Ishikawa (cell line): Measurements from ENCODE around the gene RYR3.

Experiments used
- CEBPB ChIP-seq: IDR thresholded peaks from 2 replicates; pipeline ENCODE4 v1.6.1; 2012
- CREB1 ChIP-seq: IDR thresholded peaks from 2 replicates; pipeline ENCODE4 v1.6.1; 2012; ENCODE audit warnings: low read depth
- EGR1 ChIP-seq: IDR thresholded peaks from 2 replicates; pipeline ENCODE4 v1.6.1; 2012
- EP300 ChIP-seq: IDR thresholded peaks from 2 replicates; pipeline ENCODE4 v1.6.1; 2012; ENCODE audit warnings: borderline replicate concordance
- FOXM1 ChIP-seq: IDR thresholded peaks from 2 replicates; pipeline ENCODE4 v1.6.1; 2012; ENCODE audit warnings: low read depth, borderline replicate concordance
- NFIC ChIP-seq: IDR thresholded peaks from 2 replicates; pipeline ENCODE4 v1.6.1; 2012
- RAD21 ChIP-seq: IDR thresholded peaks from 2 replicates; pipeline ENCODE4 v1.6.1; 2012; ENCODE audit warnings: low read depth
- TAF1 ChIP-seq: IDR thresholded peaks from 2 replicates; pipeline ENCODE4 v1.6.1; 2012; ENCODE audit warnings: low read depth, mild to moderate bottlenecking
- TCF12 ChIP-seq: IDR thresholded peaks from 2 replicates; pipeline ENCODE4 v1.6.1; 2012; ENCODE audit warnings: low read depth
- TEAD4 ChIP-seq: IDR thresholded peaks from 2 replicates; pipeline ENCODE4 v1.6.1; 2012
- YY1 ChIP-seq: IDR thresholded peaks from 2 replicates; pipeline ENCODE4 v1.6.1; 2012; ENCODE audit warnings: low read depth
- ZBTB7A ChIP-seq: IDR thresholded peaks from 2 replicates; pipeline ENCODE4 v1.6.1; 2012; ENCODE audit warnings: low read depth
- TF ChIP-seq, protein P1 (sequence below): IDR thresholded peaks from 2 replicates; pipeline ENCODE4 v1.6.1; 2012
- TF ChIP-seq, protein P2 (sequence below): IDR thresholded peaks from 2 replicates; pipeline ENCODE4 v1.6.1; 2012
- TF ChIP-seq, protein P3 (sequence below): IDR thresholded peaks from 2 replicates; pipeline ENCODE4 v1.6.1; 2012; ENCODE audit warnings: low read depth, mild to moderate bottlenecking

RYR3 gene

DNA sequence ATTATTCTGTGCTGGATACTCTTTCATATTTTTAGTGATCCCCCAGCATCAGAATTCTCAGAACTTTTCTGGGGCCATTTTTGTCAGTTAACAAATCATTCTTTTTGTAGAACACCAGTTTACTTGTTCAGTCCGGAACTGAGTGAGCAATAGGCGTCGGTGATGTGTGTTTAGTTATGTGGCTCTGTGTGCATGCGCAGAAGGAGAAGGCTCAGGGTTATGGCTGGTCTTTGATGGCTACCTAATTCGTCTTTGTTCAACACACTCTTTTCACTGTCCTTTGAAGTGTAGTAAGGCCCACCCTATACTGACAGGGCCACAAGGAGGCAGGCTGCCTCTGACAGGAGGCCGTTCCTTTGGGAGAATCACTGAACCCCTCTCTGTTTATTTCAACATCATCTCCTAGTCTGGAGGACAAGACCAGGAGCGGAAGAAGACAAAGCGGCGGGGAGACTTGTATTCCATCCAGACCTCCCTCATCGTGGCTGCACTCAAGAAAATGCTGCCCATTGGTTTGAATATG, 499.4 kb downstream of the RYR3 start:
- TF ChIP-seq TCF12 (no peak), ZBTB7A (no peak), CREB1 (no peak)
- TF ChIP-seq, protein P1, sequence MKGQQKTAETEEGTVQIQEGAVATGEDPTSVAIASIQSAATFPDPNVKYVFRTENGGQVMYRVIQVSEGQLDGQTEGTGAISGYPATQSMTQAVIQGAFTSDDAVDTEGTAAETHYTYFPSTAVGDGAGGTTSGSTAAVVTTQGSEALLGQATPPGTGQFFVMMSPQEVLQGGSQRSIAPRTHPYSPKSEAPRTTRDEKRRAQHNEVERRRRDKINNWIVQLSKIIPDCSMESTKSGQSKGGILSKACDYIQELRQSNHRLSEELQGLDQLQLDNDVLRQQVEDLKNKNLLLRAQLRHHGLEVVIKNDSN = no peak
- TF ChIP-seq, protein P2, sequence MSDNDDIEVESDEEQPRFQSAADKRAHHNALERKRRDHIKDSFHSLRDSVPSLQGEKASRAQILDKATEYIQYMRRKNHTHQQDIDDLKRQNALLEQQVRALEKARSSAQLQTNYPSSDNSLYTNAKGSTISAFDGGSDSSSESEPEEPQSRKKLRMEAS = no peak

DNA sequence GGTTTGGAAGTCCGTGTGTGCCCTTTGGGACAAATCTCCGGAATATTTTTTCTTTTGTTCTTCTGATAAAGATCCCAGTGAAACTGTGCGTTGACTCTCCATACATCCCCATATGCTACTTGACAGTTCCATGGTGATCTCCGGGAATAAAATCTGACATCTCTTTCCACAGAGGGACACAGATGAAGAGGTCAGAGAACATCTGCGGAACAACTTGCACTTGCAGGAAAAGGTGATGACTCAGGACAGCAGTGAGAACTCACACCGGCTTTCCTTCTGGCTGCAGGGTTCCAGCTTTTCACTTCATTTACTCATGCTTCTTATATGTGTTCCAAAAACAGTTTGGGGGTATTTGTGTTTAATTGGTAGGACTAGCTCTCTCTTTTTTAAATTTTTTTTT, 500.0 kb downstream of the RYR3 start:
- no peak for TF ChIP-seq YY1
- TF ChIP-seq RAD21 = no peak
- TF ChIP-seq EP300 = no peak
- TF ChIP-seq TEAD4 = no peak
- TF ChIP-seq ZBTB7A = no peak
- no peak for TF ChIP-seq EGR1
- no peak for TF ChIP-seq TAF1
- TF ChIP-seq CREB1 = no peak
- TF ChIP-seq FOXM1 = no peak

DNA sequence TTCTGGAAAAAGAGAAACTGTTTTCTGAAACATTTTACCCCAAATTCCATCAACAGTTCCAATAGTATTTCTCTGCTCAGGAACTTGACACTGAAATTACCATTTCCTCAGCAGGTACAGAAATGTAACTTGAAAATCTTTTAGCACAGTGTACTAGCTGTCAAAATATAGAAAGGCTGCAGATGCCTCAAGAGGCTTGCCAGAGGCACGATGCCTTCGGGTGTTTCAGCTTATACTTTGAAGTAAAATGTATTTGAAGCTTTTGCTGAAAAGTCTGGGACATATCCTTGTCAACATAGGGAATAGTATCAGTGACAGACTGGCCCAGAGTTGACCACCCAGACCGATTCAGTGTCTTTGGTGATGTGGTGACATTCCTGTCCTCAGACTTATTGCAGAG, 503.1 kb downstream of the RYR3 start:
- TF ChIP-seq TCF12 (no peak), EP300 (no peak), YY1 (no peak)

DNA sequence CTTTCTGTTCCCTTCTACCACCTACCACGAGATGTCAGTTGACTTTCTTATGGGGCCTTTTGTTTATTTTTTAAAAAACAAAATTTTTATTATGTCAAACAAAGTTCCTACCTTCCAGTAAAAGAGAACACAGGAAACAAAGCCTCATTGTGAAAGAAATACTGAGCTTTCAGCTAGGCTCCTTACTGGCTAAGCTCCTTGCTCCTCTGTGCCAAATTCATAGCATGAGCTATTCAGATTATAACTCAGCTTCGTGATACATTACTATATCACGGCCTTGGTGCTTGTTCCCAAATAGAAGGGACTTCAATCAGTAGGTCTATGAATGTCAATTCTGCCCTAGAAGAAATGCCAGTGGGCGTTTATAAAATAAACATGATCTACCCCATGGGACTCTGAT, 511.7 kb downstream of the RYR3 start:
- no peak for TF ChIP-seq TCF12
- TF ChIP-seq TAF1 = no peak
- no peak for TF ChIP-seq TEAD4
- no peak for TF ChIP-seq NFIC

- TF ChIP-seq ZBTB7A = no peak
- no peak for TF ChIP-seq YY1
- TF ChIP-seq EP300 = no peak
- TF ChIP-seq, protein P1 = no peak
- no peak for TF ChIP-seq RAD21
- TF ChIP-seq FOXM1 = no peak
- TF ChIP-seq, protein P3, sequence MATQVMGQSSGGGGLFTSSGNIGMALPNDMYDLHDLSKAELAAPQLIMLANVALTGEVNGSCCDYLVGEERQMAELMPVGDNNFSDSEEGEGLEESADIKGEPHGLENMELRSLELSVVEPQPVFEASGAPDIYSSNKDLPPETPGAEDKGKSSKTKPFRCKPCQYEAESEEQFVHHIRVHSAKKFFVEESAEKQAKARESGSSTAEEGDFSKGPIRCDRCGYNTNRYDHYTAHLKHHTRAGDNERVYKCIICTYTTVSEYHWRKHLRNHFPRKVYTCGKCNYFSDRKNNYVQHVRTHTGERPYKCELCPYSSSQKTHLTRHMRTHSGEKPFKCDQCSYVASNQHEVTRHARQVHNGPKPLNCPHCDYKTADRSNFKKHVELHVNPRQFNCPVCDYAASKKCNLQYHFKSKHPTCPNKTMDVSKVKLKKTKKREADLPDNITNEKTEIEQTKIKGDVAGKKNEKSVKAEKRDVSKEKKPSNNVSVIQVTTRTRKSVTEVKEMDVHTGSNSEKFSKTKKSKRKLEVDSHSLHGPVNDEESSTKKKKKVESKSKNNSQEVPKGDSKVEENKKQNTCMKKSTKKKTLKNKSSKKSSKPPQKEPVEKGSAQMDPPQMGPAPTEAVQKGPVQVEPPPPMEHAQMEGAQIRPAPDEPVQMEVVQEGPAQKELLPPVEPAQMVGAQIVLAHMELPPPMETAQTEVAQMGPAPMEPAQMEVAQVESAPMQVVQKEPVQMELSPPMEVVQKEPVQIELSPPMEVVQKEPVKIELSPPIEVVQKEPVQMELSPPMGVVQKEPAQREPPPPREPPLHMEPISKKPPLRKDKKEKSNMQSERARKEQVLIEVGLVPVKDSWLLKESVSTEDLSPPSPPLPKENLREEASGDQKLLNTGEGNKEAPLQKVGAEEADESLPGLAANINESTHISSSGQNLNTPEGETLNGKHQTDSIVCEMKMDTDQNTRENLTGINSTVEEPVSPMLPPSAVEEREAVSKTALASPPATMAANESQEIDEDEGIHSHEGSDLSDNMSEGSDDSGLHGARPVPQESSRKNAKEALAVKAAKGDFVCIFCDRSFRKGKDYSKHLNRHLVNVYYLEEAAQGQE = no peak
- TF ChIP-seq CEBPB = no peak
- no peak for TF ChIP-seq TCF12
- no peak for TF ChIP-seq NFIC
- TF ChIP-seq CREB1 = no peak
- no peak for TF ChIP-seq TAF1
Observed at GRCh38 chr15:33823119-33823518, 512.4 kb downstream of the RYR3 start.

DNA sequence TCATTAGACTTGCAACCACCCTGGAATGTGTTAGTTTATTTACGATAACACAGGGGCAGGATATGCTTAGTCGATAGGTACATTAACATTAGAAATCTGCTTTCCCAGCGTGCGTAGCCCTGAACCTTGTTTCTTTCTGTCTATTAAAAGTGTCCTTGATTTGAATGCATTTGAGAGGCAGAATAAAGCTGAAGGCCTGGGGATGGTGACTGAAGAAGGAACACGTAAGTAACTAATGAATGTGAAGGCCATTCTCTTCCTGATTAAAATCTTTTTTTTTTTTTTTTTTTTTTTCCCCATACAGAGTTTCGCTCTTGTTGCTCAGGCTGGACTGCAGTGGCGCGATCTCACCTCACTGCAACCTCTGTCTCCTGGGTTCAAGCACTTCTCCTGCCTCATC, 514.7 kb downstream of the RYR3 start:
- TF ChIP-seq EP300 (no peak), YY1 (no peak), CREB1 (no peak), TAF1 (no peak), RAD21 (no peak), TCF12 (no peak), NFIC (no peak), FOXM1 (no peak), ZBTB7A (no peak), EGR1 (no peak), TEAD4 (no peak), CEBPB (no peak)
- TF ChIP-seq, protein P3 = no peak
- TF ChIP-seq, protein P2 = no peak
- TF ChIP-seq, protein P1 = no peak
